Fibroblast of pulmonary artery (primary cell): ENCODE data around the gene LY6G6C.

Experiments used
- DNase-seq: peaks from one replicate; pipeline ENCODE4 v3.0.0-alpha.2; 2010; ENCODE audit warnings: low read depth
- H3K4me3 ChIP-seq: replicated peaks from 2 replicates; pipeline ENCODE4 v1.5.1; 2011; ENCODE audit warnings: low read depth, mild to moderate bottlenecking, control low read depth, low read length, moderate library complexity
- TF ChIP-seq, protein P1 (sequence below): IDR thresholded peaks from 2 replicates; pipeline ENCODE4 v1.5.1; 2011; ENCODE audit warnings: mild to moderate bottlenecking, control low read depth, low read length, inconsistent platforms; ENCODE audit errors: missing control alignments

The LY6G6C gene

DNA sequence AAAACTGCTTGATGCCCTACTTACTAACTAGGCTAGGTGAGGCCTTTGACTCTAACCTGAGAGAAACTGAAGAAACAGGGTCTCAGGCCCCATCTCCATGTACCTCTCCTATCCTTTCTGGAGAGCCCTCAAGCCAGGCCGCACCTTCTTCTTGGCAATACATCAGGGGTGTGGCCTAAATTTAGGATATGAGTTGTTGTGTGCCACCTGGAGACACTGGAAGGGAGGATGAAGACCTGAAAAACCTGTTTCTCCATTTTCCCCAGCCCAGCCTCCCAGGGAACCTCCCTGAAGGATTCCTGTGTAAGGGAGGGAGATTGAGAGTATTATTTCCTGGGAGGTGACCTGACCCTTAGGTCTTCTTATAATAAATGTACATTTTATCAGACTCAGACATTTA is 3.3 kb downstream of the LY6G6C start:
- TF ChIP-seq, protein P1, sequence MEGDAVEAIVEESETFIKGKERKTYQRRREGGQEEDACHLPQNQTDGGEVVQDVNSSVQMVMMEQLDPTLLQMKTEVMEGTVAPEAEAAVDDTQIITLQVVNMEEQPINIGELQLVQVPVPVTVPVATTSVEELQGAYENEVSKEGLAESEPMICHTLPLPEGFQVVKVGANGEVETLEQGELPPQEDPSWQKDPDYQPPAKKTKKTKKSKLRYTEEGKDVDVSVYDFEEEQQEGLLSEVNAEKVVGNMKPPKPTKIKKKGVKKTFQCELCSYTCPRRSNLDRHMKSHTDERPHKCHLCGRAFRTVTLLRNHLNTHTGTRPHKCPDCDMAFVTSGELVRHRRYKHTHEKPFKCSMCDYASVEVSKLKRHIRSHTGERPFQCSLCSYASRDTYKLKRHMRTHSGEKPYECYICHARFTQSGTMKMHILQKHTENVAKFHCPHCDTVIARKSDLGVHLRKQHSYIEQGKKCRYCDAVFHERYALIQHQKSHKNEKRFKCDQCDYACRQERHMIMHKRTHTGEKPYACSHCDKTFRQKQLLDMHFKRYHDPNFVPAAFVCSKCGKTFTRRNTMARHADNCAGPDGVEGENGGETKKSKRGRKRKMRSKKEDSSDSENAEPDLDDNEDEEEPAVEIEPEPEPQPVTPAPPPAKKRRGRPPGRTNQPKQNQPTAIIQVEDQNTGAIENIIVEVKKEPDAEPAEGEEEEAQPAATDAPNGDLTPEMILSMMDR: no peak
- DNase-seq: no peak

DNA sequence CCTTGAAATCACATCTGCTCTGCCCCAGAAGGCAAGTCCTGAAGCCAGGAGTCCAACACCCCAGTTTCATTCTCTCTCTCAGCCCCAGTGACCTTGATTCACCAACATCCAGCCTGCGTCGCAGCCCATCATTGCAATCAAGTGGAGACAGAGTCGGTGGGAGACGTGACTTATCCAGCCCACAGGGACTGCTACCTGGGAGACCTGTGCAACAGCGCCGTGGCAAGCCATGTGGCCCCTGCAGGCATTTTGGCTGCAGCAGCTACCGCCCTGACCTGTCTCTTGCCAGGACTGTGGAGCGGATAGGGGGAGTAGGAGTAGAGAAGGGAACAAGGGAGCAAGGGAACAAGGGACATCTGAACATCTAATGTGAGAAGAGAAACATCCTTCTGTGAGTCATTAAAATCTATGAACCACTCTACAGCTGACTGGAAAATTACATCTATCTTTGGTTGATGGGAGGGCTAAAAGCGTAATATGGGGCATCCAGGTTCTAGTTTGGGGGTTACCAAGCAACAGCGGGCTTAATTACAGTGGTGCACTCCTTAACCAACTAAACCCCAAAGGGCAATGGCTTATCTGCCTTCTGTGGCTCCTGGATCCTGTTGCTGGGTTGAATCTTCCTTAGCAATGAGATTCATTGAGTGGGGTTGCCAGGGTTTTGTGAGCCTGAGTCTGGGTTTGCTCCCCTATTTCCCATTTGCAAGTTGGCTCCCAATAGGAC is 3.9 kb downstream of the LY6G6C start:
- no peak for DNase-seq
- no peak overlapping the region for H3K4me3 ChIP-seq
- TF ChIP-seq, protein P1: no peak

More for the DNA sequence above, 3.3 kb downstream of the LY6G6C start:
- no peak overlapping the region for H3K4me3 ChIP-seq

DNA sequence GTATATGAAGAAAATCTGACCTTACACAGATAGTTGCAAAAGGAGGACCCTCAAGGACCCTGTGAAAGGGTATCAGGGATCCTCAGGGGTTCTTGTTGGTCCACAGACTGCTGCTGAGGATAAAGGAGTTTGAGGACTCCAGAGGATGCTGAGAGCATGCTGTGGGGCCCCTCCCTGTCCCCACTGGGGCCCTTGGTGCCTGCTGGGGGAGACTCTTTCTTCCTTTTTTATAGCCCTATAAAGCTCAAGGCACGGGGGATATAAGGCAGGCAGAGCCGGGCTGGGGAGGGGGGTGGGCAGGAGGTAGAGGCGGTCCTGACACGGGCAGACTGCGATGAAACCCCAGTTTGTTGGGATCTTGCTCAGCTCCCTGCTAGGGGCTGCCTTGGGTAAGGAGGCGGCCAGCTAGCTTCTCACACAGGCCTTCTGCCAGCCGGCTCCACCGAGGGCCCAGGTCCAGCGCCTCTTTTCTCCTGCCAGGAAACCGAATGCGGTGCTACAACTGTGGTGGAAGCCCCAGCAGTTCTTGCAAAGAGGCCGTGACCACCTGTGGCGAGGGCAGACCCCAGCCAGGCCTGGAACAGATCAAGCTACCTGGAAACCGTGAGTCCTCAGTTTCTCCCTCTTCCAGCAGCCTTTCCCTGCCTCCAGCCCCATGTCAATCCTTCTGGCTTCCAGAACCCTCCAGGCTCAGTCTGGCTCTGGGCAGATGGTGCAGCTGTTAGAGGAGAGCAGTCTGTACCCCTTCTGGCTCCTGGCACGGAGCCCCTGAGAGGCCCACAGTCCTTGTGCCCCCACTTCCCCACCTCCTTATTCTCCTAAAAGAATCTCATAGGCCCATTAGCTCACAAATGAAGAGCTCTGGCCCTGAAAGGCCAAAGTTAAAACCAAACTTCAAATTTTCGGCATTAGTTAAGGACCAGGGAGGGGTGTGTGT is 6.3 kb downstream of the LY6G6C start, which contains the start of gene LY6G6D:
Gene LY6G6D, plus strand, starts transcription at position 327 of the 937 bp plus-strand sequence. Its CDS starts 8 bp downstream, at position 335.
- no peak for DNase-seq
- H3K4me3 ChIP-seq: no peak within 1 kb of the TSS

DNA sequence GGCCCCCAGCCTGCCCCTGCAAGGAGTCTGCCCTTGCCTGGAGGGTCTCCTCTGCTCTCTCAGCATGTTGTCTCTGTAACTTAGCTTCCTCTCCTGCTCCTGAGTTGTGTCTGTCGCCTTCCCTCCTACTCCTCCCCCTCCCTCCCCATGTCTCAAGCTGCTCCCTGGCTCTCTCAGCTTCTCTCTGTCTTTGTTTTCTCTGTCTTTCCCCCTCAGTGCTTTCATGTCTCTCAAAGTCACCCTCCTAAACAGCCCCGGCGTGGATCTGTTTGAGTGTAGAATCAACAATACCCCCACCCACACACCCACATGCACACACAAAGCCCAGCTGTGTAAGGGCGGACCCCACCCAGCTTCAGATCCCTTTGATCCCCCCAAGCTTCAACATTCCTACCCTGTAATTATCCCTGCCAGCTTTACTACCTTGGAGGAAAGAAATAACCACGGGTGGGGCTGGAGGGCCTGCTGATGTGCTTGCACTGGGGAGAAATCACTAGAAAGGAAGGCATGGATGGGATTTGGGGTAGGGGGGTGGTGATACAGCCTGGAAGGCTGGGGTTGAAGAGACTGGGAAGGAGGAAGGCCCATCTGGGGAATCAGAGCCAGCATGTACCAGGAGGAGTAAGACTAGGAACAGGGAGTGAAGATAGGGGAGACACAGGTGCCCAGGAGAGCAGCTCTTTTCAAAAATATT is 7.4 kb downstream of the LY6G6C start:
- no peak for DNase-seq
- TF ChIP-seq, protein P1: no peak
- no peak overlapping the region for H3K4me3 ChIP-seq

More for the DNA sequence above, 6.3 kb downstream of the LY6G6C start, which contains the start of gene LY6G6D:
- TF ChIP-seq, protein P1: no peak

DNA sequence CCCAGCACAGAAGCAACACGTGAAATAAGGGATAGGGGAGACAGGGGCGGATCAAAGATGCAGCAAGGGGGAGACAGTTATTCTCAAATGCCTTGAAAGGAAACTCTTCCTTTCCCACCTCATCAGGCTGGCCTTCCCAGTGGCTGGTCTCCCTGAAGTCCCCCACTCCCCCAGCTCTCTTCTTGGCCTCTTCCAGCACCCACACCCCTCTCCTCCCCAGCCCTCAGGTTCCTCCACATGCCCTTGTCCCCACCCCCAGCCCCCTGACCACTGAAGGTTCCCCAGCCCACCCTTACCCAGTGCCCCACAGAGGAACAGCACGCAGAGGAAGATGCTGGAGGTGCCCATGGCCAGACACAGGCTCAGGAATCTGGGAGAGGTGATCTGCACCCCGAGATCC is 8.1 kb downstream of the LY6G6C start:
- H3K4me3 ChIP-seq: no peak overlapping the region
- TF ChIP-seq, protein P1: no peak

DNA sequence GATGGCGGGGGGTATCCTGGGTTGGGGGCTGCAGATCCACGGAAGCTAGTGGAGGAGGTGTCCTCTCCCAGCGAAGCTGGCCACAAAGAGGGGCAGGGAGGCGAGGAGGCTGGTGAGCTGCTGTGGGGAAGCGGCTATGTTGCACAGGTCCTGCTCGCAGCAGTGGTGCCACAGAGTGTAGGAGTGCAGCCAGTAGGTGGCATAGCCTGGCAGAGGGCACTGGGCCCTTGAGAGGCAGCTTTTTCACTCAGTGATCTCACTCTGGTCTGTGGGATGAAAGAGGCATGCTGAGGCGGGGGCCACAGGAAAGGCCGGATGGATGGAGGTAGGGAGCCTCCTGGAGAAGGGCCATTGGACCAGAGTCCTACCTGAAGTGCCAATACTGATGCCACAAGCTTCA is 9.2 kb downstream of the LY6G6C start:
- H3K4me3 ChIP-seq: no peak overlapping the region
- TF ChIP-seq, protein P1: no peak
- no peak for DNase-seq

More for the DNA sequence above, 8.1 kb downstream of the LY6G6C start:
- DNase-seq: no peak
